Measurements from ENCODE around the gene DYRK2. TPM values are rescaled to one million over a fixed set of nuclear protein-coding genes. Genes with fewer than 3 reads are reported as not detected.

DYRK2 gene
- total RNA-seq = 10.7 TPM

- ATAC-seq (peak; percentile 83), DNase-seq (ENCODE audit: low spot score) (peak; percentile 81)
These were observed at the start of gene DYRK2 for GRCh38 chr12:67648521-67649260. TSS of gene DYRK2 (plus strand) at chr12:67648745. CDS start at chr12:67649134, 389 bp downstream.

- ATAC-seq (no peak), DNase-seq (ENCODE audit: low spot score) (no peak)
These were observed 48.9 kb upstream of the DYRK2 start for GRCh38 chr12:67599691-67600090.

- ATAC-seq = no peak
- no peak for DNase-seq (ENCODE audit: low spot score)
These were observed 47.4 kb upstream of the DYRK2 start for GRCh38 chr12:67601126-67601525.

GRCh38 chr12:67609226-67609870 is 39.2 kb upstream of the DYRK2 start:
- ATAC-seq (no peak), DNase-seq (ENCODE audit: low spot score) (no peak)

GRCh38 chr12:67613040-67613439 is 35.5 kb upstream of the DYRK2 start:
- no peak for DNase-seq (ENCODE audit: low spot score)
- ATAC-seq = no peak

- no peak for ATAC-seq
These were observed 30.9 kb upstream of the DYRK2 start for GRCh38 chr12:67617629-67618028.

GRCh38 chr12:67618303-67618702 is 30.2 kb upstream of the DYRK2 start:
- DNase-seq (ENCODE audit: low spot score) (no peak), ATAC-seq (no peak)

More at GRCh38 chr12:67617629-67618028, 30.9 kb upstream of the DYRK2 start:
- DNase-seq (ENCODE audit: low spot score) = no peak

- no peak for ATAC-seq
These were observed 27.4 kb upstream of the DYRK2 start for GRCh38 chr12:67621112-67621511.

GRCh38 chr12:67621926-67622325 is 26.6 kb upstream of the DYRK2 start:
- DNase-seq (ENCODE audit: low spot score) (no peak), ATAC-seq (no peak)

More at GRCh38 chr12:67621112-67621511, 27.4 kb upstream of the DYRK2 start:
- DNase-seq (ENCODE audit: low spot score) = no peak

GRCh38 chr12:67623259-67623658 is 25.3 kb upstream of the DYRK2 start:
- ATAC-seq (no peak), DNase-seq (ENCODE audit: low spot score) (no peak)

GRCh38 chr12:67624355-67624754 is 24.2 kb upstream of the DYRK2 start:
- DNase-seq (ENCODE audit: low spot score) (no peak), ATAC-seq (no peak)

GRCh38 chr12:67625004-67625403 is 23.5 kb upstream of the DYRK2 start:
- ATAC-seq = no peak
- no peak for DNase-seq (ENCODE audit: low spot score)

GRCh38 chr12:67626156-67626555 is 22.4 kb upstream of the DYRK2 start:
- no peak for ATAC-seq
- no peak for DNase-seq (ENCODE audit: low spot score)

- DNase-seq (ENCODE audit: low spot score) (no peak), ATAC-seq (peak; percentile 44)
These were observed 18.0 kb upstream of the DYRK2 start for GRCh38 chr12:67630373-67631088.

- ATAC-seq (no peak), DNase-seq (ENCODE audit: low spot score) (no peak)
These were observed 16.5 kb upstream of the DYRK2 start for GRCh38 chr12:67632005-67632404.

GRCh38 chr12:67633024-67633610 is 15.4 kb upstream of the DYRK2 start:
- ATAC-seq (no peak), DNase-seq (ENCODE audit: low spot score) (no peak)

- no peak for DNase-seq (ENCODE audit: low spot score)
These were observed 14.8 kb upstream of the DYRK2 start for GRCh38 chr12:67633708-67634107.

GRCh38 chr12:67634303-67634761 is 14.2 kb upstream of the DYRK2 start:
- ATAC-seq (no peak), DNase-seq (ENCODE audit: low spot score) (no peak)

More at GRCh38 chr12:67633708-67634107, 14.8 kb upstream of the DYRK2 start:
- ATAC-seq = no peak

- peak; percentile 79 for ATAC-seq
These were observed 10.8 kb upstream of the DYRK2 start for GRCh38 chr12:67637718-67638117.

GRCh38 chr12:67638694-67639093 is 9.9 kb upstream of the DYRK2 start:
- peak; percentile 15 for ATAC-seq
- DNase-seq (ENCODE audit: low spot score) = no peak

More at GRCh38 chr12:67637718-67638117, 10.8 kb upstream of the DYRK2 start:
- DNase-seq (ENCODE audit: low spot score) = no peak

GRCh38 chr12:67640863-67641262 is 7.7 kb upstream of the DYRK2 start:
- ATAC-seq (peak; percentile 45), DNase-seq (ENCODE audit: low spot score) (no peak)
